ENCODE measurements around the gene GPS1.

The GPS1 gene

GRCh38 chr17:82101767-82102679 is 50.3 kb downstream of the GPS1 start:
- DNase-seq (ENCODE audit: low read depth, low spot score) = no peak

GRCh38 chr17:82103553-82104451 is 52.1 kb downstream of the GPS1 start:
- DNase-seq (ENCODE audit: low read depth, low spot score) = no peak

- DNase-seq (ENCODE audit: low read depth, low spot score) = no peak
Measured at GRCh38 chr17:82104797-82105416, 53.2 kb downstream of the GPS1 start.

GRCh38 chr17:82105417-82105881 is 53.8 kb downstream of the GPS1 start:
- no peak for DNase-seq (ENCODE audit: low read depth, low spot score)

- DNase-seq (ENCODE audit: low read depth, low spot score) = no peak
Measured at GRCh38 chr17:82105882-82106687, 54.4 kb downstream of the GPS1 start.

GRCh38 chr17:82106688-82107305 is 55.1 kb downstream of the GPS1 start:
- DNase-seq (ENCODE audit: low read depth, low spot score) = no peak

Data from smooth muscle cell of the brain vasculature (primary cell).